A549 (cell line): Measurements from ENCODE around the gene TFF1. TPM values are rescaled to one million over a fixed set of nuclear protein-coding genes. Genes with fewer than 3 reads are reported as not detected.

ENCODE experiments used
- ATAC-seq, 2 experiments: fragments of 200-7000 bp in 1 of 2; fragments of >200 bp in 1 of 2; cut with Nextera tagmentation in 1 of 2; cut with Tn5 transposase in 1 of 2; 3 replicates each; pipeline versions ENCODE4 v1.8.0 to v1.9.1; 2018 to 2020; ENCODE audit warnings: mild to moderate bottlenecking in 1 of 2, moderate library complexity in 1 of 2
- CTCF ChIA-PET: fragments of 300-600 bp; sonication (Branson Sonifier 250); formaldehyde crosslinking; extraction: SDS; loops from one replicate; lab custom pipeline; 2021; ENCODE audit warnings: antibody characterized with exemption, inconsistent platforms; lab: Yijun Ruan, JAX
- POLR2A ChIA-PET: fragments of 350-600 bp; formaldehyde crosslinking; extraction: SDS; loops from one replicate; lab custom pipeline; 2021; ENCODE audit warnings: antibody characterized with exemption, inconsistent platforms; lab: Yijun Ruan, JAX
- DNase-seq, 2 experiments: peaks; one replicate each; pipeline versions ENCODE4 v3.0.0 to v3.0.0-alpha.2; 2011 to 2016; ENCODE audit warnings: low read depth in 1 of 2, low spot score in 1 of 2
- FAIRE-seq: peaks from 2 replicates; lab custom pipeline; 2011; peaks lifted over from hg19 to GRCh38; lab: Jason Lieb, UNC
- H3K27ac ChIP-seq, 2 experiments: fragments of >200 bp; sonication (Bioruptor Twin); formaldehyde crosslinking; 3 replicates each; pipeline ENCODE4 v1.5.1; 2016 to 2017
- H3K4me1 ChIP-seq: fragments of >200 bp; sonication (Bioruptor Twin); formaldehyde crosslinking; 3 replicates; pipeline ENCODE4 v1.6.1; 2016
- H3K4me2 ChIP-seq: fragments of >200 bp; sonication (Bioruptor Twin); formaldehyde crosslinking; 3 replicates; pipeline ENCODE4 v1.6.1; 2016
- H3K4me3 ChIP-seq: fragments of >200 bp; sonication (Bioruptor Twin); formaldehyde crosslinking; 3 replicates; pipeline ENCODE4 v1.5.1; 2016
- H3K9me3 ChIP-seq: fragments of >200 bp; sonication (Bioruptor Twin); formaldehyde crosslinking; 3 replicates; pipeline ENCODE4 v1.6.1; 2016
- BHLHE40 ChIP-seq: IDR thresholded peaks from 2 replicates; pipeline ENCODE4 v1.6.1; 2012; ENCODE audit warnings: low read depth, low read length, inconsistent platforms
- CBX2 ChIP-seq: fragments of 200-600 bp; sonication (generic); IDR thresholded peaks from 2 replicates; pipeline ENCODE4 v1.6.1; 2016; ENCODE audit warnings: low read depth, mild to moderate bottlenecking, borderline replicate concordance
- CEBPB ChIP-seq, 2 experiments: fragments of >200 bp in 1 of 2; sonication (Bioruptor Twin) in 1 of 2; formaldehyde crosslinking in 1 of 2; IDR thresholded peaks; 2 replicates each; pipeline ENCODE4 v1.6.1; 2012 to 2016
- CHD2 ChIP-seq: fragments of 150-350 bp; IDR thresholded peaks from 2 replicates; pipeline ENCODE4 v1.6.1; 2014; ENCODE audit warnings: low read length; ENCODE audit not compliant: partially characterized antibody
- EHF ChIP-seq: fragments of 250-450 bp; sonication (Bioruptor Pico); IDR thresholded peaks from 2 replicates; pipeline ENCODE4 v1.5.0; 2020; ENCODE audit warnings: mild to moderate bottlenecking
- EHMT2 ChIP-seq: fragments of 200-600 bp; sonication (generic); IDR thresholded peaks from 2 replicates; pipeline ENCODE4 v1.6.1; 2016; ENCODE audit warnings: antibody characterized with exemption, low read depth, mild to moderate bottlenecking, moderate library complexity
- ELK1 ChIP-seq: fragments of 150-350 bp; IDR thresholded peaks from 2 replicates; pipeline ENCODE4 v1.6.1; 2014; ENCODE audit warnings: low read depth, mild to moderate bottlenecking, low read length
- ESRRA ChIP-seq: fragments of 150-350 bp; IDR thresholded peaks from 2 replicates; pipeline ENCODE4 v1.6.1; 2014; ENCODE audit warnings: mild to moderate bottlenecking, low read length, borderline replicate concordance
- FOSB ChIP-seq: fragments of 250-450 bp; sonication (Bioruptor Pico); IDR thresholded peaks from 2 replicates; pipeline ENCODE4 v1.5.0; 2020; ENCODE audit warnings: mild to moderate bottlenecking, moderate library complexity
- HDAC2 ChIP-seq: fragments of 200-600 bp; sonication (generic); IDR thresholded peaks from 2 replicates; pipeline ENCODE4 v1.6.1; 2016
- HEYL ChIP-seq: fragments of 250-450 bp; sonication (Bioruptor Pico); IDR thresholded peaks from 2 replicates; pipeline ENCODE4 v1.8.0; 2021; ENCODE audit warnings: mild to moderate bottlenecking, moderate library complexity
- HOXB5 ChIP-seq: fragments of 250-450 bp; sonication (Bioruptor Pico); IDR thresholded peaks from 2 replicates; pipeline ENCODE4 v1.5.0; 2020; ENCODE audit warnings: mild to moderate bottlenecking, moderate library complexity
- JUN ChIP-seq, 2 experiments: fragments of >200 bp; sonication (Bioruptor Twin); formaldehyde crosslinking; IDR thresholded peaks; 2 replicates in 1 of 2; 3 replicates in 1 of 2; pipeline ENCODE4 v1.6.1; 2016 to 2017
- MAFK ChIP-seq: fragments of 450-650 bp; IDR thresholded peaks from 2 replicates; pipeline ENCODE4 v1.6.1; 2014; ENCODE audit not compliant: partially characterized antibody
- MAZ ChIP-seq: fragments of 150-350 bp; IDR thresholded peaks from 2 replicates; pipeline ENCODE4 v1.6.1; 2014; ENCODE audit warnings: antibody characterized with exemption, low read depth, low read length, borderline replicate concordance
- MYC ChIP-seq: IDR thresholded peaks from 2 replicates; pipeline ENCODE4 v1.6.1; 2012; ENCODE audit warnings: mild to moderate bottlenecking, inconsistent platforms, low read length, improper control_type of control experiment, borderline replicate concordance
- NFE2L2 ChIP-seq: fragments of 150-350 bp; conservative IDR thresholded peaks from 2 replicates; pipeline ENCODE4 v1.6.1; 2014; ENCODE audit warnings: low read length
- NPAS2 ChIP-seq: fragments of 250-450 bp; sonication (Bioruptor Pico); IDR thresholded peaks from 2 replicates; pipeline ENCODE4 v1.8.0; 2022; ENCODE audit warnings: mild to moderate bottlenecking, moderate library complexity, borderline replicate concordance
- NR3C1 ChIP-seq: fragments of >200 bp; sonication (Bioruptor Twin); formaldehyde crosslinking; IDR thresholded peaks from 3 replicates; pipeline ENCODE4 v1.6.1; 2017
- POLR2A ChIP-seq: IDR thresholded peaks from 2 replicates; pipeline ENCODE4 v1.6.1; 2012; ENCODE audit warnings: mild to moderate bottlenecking, low read length
- REST ChIP-seq: fragments of 200-600 bp; sonication (generic); IDR thresholded peaks from 2 replicates; pipeline ENCODE4 v1.6.1; 2016; ENCODE audit warnings: antibody characterized with exemption, mild to moderate bottlenecking, moderate library complexity
- RNF2 ChIP-seq: fragments of 200-600 bp; sonication (generic); IDR thresholded peaks from 2 replicates; pipeline ENCODE4 v1.6.1; 2016; ENCODE audit warnings: low read depth, mild to moderate bottlenecking, antibody characterized with exemption, moderate library complexity, borderline replicate concordance
- SREBF2 ChIP-seq: fragments of 450-650 bp; IDR thresholded peaks from 2 replicates; pipeline ENCODE4 v1.6.1; 2014; ENCODE audit warnings: mild to moderate bottlenecking, moderate library complexity
- WGBS: methylation state at CpG from one replicate; pipeline ENCODE4 v1.1.6; 2017; ENCODE audit errors: missing lambda C conversion rate; 5-methylcytosine and 5-hydroxymethylcytosine counted together
- polyA plus RNA-seq, 4 experiments: library from polyadenylated mRNA; depleted of rRNA in 3 of 4; stranded (reverse); fragments of >200 nt; fragmentation: RNase III in 1 of 4; extraction: RNeasy Plus Mini Kit Qiagen cat#74134 plus additional on column Dnase treatment in 1 of 4; gene quantifications; 2 replicates in 3 of 4; 3 replicates in 1 of 4; pipeline ENCODE4 v1.2.3, GENCODE V29; 2011 to 2017
- TF ChIP-seq, protein P1 (sequence below): fragments of >200 bp; sonication (Bioruptor Twin); formaldehyde crosslinking; IDR thresholded peaks from 2 replicates; pipeline ENCODE4 v1.6.1; 2016
- TF ChIP-seq, protein P2 (sequence below): fragments of 450-650 bp; IDR thresholded peaks from 2 replicates; pipeline ENCODE4 v1.6.1; 2014; ENCODE audit warnings: antibody characterized with exemption
- TF ChIP-seq, protein P3 (sequence below): fragments of 250-450 bp; sonication (Bioruptor Pico); IDR thresholded peaks from 2 replicates; pipeline ENCODE4 v1.5.0; 2020; ENCODE audit warnings: low read depth, mild to moderate bottlenecking, moderate library complexity
- TF ChIP-seq, protein P4 (sequence below): fragments of 250-450 bp; sonication (Bioruptor Pico); IDR thresholded peaks from 2 replicates; pipeline ENCODE4 v1.5.0; 2021; ENCODE audit warnings: mild to moderate bottlenecking, moderate library complexity, borderline replicate concordance

TFF1 gene
- polyA plus RNA-seq, 2 of the 4 experiments (the other 2 are of a cell fraction), result 1.0 to 5.8 TPM

DNA sequence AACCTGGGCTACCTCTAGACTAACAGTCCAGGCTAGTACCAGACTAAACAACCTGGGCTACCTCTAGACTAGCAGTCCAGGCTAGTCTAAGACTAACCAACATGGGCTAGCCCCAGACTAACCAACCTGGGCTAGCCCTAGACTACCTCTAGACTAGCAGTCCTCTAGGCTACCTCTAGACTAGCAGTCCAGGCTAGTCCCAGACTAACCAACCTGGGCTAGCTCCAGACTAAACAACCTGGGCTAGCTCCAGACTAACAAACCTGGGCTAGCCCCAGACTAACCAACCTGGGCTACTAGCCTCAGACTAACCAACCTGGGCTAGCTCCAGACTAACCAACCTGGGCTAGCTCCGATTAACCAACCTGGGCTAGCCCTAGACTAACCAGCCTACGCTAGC, 17.6 kb downstream of the TFF1 start:
- POLR2A ChIA-PET, result no interaction called here
- Histone ChIP-seq H3K4me2 (no peak overlapping the region), H3K4me3 (no peak overlapping the region), H3K9me3 (no peaks in the 10 kb centered on the region), H3K4me1 (no peaks in the 10 kb centered on the region), H3K27ac (no peak overlapping the region)
- DNase-seq (no peak), ATAC-seq (no peak), FAIRE-seq (no peak)
- CTCF ChIA-PET, result interaction anchor here (0.8 kb wide), 1 partner anchor 9 kb away, joined by 3 read pairs; no protein-coding TSS in a partner anchor
- TF ChIP-seq EHF (CRISPR knock-in tag) (no peak), SREBF2 (no peak), POLR2A (no peak), JUN (IDR thresholded peaks at IDR 0.05) (no peak), CEBPB (IDR thresholded peaks at IDR 0.05) (no peak), ELK1 (no peak), NR3C1 (no peak), NPAS2 (CRISPR knock-in tag) (no peak)
- TF ChIP-seq, protein P1, sequence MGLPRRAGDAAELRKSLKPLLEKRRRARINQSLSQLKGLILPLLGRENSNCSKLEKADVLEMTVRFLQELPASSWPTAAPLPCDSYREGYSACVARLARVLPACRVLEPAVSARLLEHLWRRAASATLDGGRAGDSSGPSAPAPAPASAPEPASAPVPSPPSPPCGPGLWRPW, result no peak
- TF ChIP-seq, protein P2, sequence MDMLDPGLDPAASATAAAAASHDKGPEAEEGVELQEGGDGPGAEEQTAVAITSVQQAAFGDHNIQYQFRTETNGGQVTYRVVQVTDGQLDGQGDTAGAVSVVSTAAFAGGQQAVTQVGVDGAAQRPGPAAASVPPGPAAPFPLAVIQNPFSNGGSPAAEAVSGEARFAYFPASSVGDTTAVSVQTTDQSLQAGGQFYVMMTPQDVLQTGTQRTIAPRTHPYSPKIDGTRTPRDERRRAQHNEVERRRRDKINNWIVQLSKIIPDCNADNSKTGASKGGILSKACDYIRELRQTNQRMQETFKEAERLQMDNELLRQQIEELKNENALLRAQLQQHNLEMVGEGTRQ, result no peak
- WGBS, result 33% methylated on average over 2 of the region's 2 CpGs

- 68% methylated on average over 17 of the region's 30 CpGs for WGBS
- no peaks in the 10 kb centered on the region for H3K4me1 ChIP-seq
- H3K4me2 ChIP-seq, result no peak overlapping the region
- CTCF ChIA-PET, result interaction anchor here (2.3 kb wide), 1 partner anchor 10 kb away, joined by 5 read pairs; no protein-coding TSS in a partner anchor
- no peak overlapping the region for H3K27ac ChIP-seq
- H3K9me3 ChIP-seq, result no peaks in the 10 kb centered on the region
- TF ChIP-seq, protein P3, sequence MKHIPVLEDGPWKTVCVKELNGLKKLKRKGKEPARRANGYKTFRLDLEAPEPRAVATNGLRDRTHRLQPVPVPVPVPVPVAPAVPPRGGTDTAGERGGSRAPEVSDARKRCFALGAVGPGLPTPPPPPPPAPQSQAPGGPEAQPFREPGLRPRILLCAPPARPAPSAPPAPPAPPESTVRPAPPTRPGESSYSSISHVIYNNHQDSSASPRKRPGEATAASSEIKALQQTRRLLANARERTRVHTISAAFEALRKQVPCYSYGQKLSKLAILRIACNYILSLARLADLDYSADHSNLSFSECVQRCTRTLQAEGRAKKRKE (CRISPR knock-in tag), result no peak
- TF ChIP-seq HOXB5 (CRISPR knock-in tag) (no peak), ELK1 (no peak), EHMT2 (no peak), NFE2L2 (no peak), MYC (no peak), CHD2 (no peak), MAFK (no peak), ESRRA (no peak), BHLHE40 (no peak), CBX2 (no peak), HEYL (no peak), HDAC2 (no peak), RNF2 (no peak), REST (no peak), MAZ (no peak), JUN (IDR thresholded peaks at IDR 0.05) (no peak), FOSB (no peak)
- TF ChIP-seq, protein P4, sequence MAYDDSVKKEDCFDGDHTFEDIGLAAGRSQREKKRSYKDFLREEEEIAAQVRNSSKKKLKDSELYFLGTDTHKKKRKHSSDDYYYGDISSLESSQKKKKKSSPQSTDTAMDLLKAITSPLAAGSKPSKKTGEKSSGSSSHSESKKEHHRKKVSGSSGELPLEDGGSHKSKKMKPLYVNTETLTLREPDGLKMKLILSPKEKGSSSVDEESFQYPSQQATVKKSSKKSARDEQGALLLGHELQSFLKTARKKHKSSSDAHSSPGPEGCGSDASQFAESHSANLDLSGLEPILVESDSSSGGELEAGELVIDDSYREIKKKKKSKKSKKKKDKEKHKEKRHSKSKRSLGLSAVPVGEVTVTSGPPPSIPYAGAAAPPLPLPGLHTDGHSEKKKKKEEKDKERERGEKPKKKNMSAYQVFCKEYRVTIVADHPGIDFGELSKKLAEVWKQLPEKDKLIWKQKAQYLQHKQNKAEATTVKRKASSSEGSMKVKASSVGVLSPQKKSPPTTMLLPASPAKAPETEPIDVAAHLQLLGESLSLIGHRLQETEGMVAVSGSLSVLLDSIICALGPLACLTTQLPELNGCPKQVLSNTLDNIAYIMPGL (CRISPR knock-in tag), result no peak
- DNase-seq (no peak), ATAC-seq (no peak), FAIRE-seq (no peak)
- POLR2A ChIA-PET, result no interaction called here
- H3K4me3 ChIP-seq, result no peak overlapping the region
Measured at GRCh38 chr21:42347601-42348327, 18.6 kb downstream of the TFF1 start.
